Endothelial cell (in vitro differentiated cells): ENCODE measurements around the gene CBX8. TPM values are rescaled to one million over a fixed set of nuclear protein-coding genes. Genes with fewer than 3 reads are reported as not detected.

ENCODE experiments used
- DNase-seq: peaks from one replicate; pipeline ENCODE4 v3.0.0; 2021; ENCODE audit warnings: low spot score
- H3K27ac Mint-ChIP-seq: one replicate; pipeline ENCODE4 v1.8.0; 2021; ENCODE audit warnings: mixed read lengths, inconsistent platforms; ENCODE audit not compliant: unreplicated experiment
- H3K27me3 Mint-ChIP-seq: one replicate; pipeline ENCODE4 v1.8.0; 2021; ENCODE audit warnings: mild to moderate bottlenecking, moderate library complexity, mixed read lengths, inconsistent platforms; ENCODE audit not compliant: unreplicated experiment
- H3K36me3 Mint-ChIP-seq: one replicate; pipeline ENCODE4 v1.8.0; 2021; ENCODE audit warnings: mild to moderate bottlenecking, low read depth, mixed read lengths, inconsistent platforms; ENCODE audit not compliant: unreplicated experiment
- H3K4me1 Mint-ChIP-seq: one replicate; pipeline ENCODE4 v1.8.0; 2021; ENCODE audit warnings: mild to moderate bottlenecking, mixed read lengths, inconsistent platforms; ENCODE audit not compliant: unreplicated experiment
- H3K4me3 Mint-ChIP-seq: one replicate; pipeline ENCODE4 v1.8.0; 2021; ENCODE audit warnings: mild to moderate bottlenecking, mixed read lengths, inconsistent platforms; ENCODE audit not compliant: unreplicated experiment
- H3K9me3 Mint-ChIP-seq: one replicate; pipeline ENCODE4 v1.8.0; 2021; ENCODE audit warnings: mixed read lengths, inconsistent platforms; ENCODE audit not compliant: unreplicated experiment
- total RNA-seq: library from RNA; stranded (reverse); fragmentation: NEBNext Ultra II Directional; extraction: Animal tissue kit (Norgen Biotek cat#: 25700); gene quantifications from one replicate; pipeline ENCODE4 v1.2.1, GENCODE V29; 2021; ENCODE audit not compliant: unreplicated experiment
- TF ChIP-seq, protein P1 (sequence below): fragments of 200-600 bp; sonication (generic); IDR thresholded peaks from one replicate; pipeline ENCODE4 v1.5.0; 2021; ENCODE audit warnings: antibody characterized with exemption; ENCODE audit not compliant: unreplicated experiment

CBX8 gene
- total RNA-seq, 1 donor from 2014 or later = 3.3 TPM

- DNase-seq = no peak
- Mint-ChIP-seq H3K27ac (no peak overlapping the region), H3K27me3 (peaks cover 40% of the 10 kb centered on the region), H3K4me1 (peaks cover 20% of the 10 kb centered on the region), H3K9me3 (no peaks in the 10 kb centered on the region), H3K36me3 (peaks cover 4% of the 10 kb centered on the region), H3K4me3 (no peak overlapping the region)
- TF ChIP-seq, protein P1, sequence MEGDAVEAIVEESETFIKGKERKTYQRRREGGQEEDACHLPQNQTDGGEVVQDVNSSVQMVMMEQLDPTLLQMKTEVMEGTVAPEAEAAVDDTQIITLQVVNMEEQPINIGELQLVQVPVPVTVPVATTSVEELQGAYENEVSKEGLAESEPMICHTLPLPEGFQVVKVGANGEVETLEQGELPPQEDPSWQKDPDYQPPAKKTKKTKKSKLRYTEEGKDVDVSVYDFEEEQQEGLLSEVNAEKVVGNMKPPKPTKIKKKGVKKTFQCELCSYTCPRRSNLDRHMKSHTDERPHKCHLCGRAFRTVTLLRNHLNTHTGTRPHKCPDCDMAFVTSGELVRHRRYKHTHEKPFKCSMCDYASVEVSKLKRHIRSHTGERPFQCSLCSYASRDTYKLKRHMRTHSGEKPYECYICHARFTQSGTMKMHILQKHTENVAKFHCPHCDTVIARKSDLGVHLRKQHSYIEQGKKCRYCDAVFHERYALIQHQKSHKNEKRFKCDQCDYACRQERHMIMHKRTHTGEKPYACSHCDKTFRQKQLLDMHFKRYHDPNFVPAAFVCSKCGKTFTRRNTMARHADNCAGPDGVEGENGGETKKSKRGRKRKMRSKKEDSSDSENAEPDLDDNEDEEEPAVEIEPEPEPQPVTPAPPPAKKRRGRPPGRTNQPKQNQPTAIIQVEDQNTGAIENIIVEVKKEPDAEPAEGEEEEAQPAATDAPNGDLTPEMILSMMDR = no peak
These were observed 34.7 kb upstream of the CBX8 start for GRCh38 chr17:79831265-79832217.

- H3K27me3 Mint-ChIP-seq = peaks cover 36% of the 10 kb centered on the region
These were observed 33.9 kb upstream of the CBX8 start for GRCh38 chr17:79830763-79831264.

DNA sequence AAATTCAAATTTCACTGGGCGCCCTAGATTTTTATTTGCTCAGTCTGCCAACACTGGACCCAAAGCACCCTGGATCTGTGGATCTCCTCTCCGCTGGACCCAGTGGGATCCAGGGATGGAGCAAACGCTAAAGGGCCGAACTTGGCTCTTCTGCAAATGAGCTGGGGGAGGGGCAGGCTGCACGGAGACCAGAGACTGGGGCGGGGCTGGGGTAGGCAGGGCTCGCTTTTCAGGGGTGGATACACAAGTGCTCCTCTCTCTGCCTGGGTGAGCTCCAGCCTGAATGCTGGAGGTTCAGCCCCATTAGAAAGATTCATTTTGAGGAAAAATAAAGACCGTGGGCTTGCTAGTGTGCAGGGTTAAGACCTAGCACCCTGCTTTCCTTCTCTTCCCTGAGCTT is 33.4 kb upstream of the CBX8 start:
- H3K36me3 Mint-ChIP-seq = peaks cover 4% of the 10 kb centered on the region
- TF ChIP-seq, protein P1 = no peak
- no peak for DNase-seq
- H3K4me1 Mint-ChIP-seq = peaks cover 22% of the 10 kb centered on the region
- H3K9me3 Mint-ChIP-seq = no peaks in the 10 kb centered on the region
- no peak overlapping the region for H3K4me3 Mint-ChIP-seq
- H3K27ac Mint-ChIP-seq = no peak overlapping the region
- peaks cover 34% of the 10 kb centered on the region for H3K27me3 Mint-ChIP-seq

More at GRCh38 chr17:79830763-79831264, 33.9 kb upstream of the CBX8 start:
- H3K9me3 Mint-ChIP-seq = no peaks in the 10 kb centered on the region
- peaks cover 4% of the 10 kb centered on the region for H3K36me3 Mint-ChIP-seq
- no peak for DNase-seq
- H3K27ac Mint-ChIP-seq = no peak overlapping the region
- TF ChIP-seq, protein P1 = no peak
- H3K4me1 Mint-ChIP-seq = peaks cover 22% of the 10 kb centered on the region
- H3K4me3 Mint-ChIP-seq = no peak overlapping the region

- Mint-ChIP-seq H3K4me1 (peaks cover 20% of the 10 kb centered on the region), H3K27me3 (peaks cover 26% of the 10 kb centered on the region), H3K36me3 (peaks cover 2% of the 10 kb centered on the region), H3K4me3 (no peak overlapping the region), H3K27ac (no peak overlapping the region), H3K9me3 (no peaks in the 10 kb centered on the region)
- TF ChIP-seq, protein P1 = no peak
- no peak for DNase-seq
These were observed 32.6 kb upstream of the CBX8 start for GRCh38 chr17:79829457-79829856.

DNA sequence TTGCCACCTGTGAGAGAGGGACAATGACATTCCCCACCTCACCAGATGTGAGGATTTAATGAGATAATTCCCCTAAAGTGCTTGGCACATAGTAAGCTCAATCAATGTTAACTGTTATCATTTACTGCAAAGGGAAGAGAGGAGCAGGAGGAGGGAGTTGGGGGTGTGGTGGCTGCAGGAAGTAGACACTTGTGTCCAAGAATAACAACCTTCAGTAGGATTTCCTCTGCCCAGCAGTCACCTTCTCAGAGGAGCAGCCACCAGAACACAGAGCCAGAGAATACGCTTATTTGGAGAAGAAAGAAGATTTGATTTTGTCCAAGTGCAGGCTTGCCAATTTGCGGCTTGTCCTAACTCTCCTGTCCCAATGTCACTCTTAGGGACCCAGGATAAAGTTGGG is 32.1 kb upstream of the CBX8 start:
- H3K27me3 Mint-ChIP-seq = peaks cover 24% of the 10 kb centered on the region
- TF ChIP-seq, protein P1 = no peak
- H3K4me1 Mint-ChIP-seq = peaks cover 20% of the 10 kb centered on the region
- H3K36me3 Mint-ChIP-seq = peaks cover 5% of the 10 kb centered on the region
- no peak overlapping the region for H3K27ac Mint-ChIP-seq
- DNase-seq = no peak
- H3K9me3 Mint-ChIP-seq = no peaks in the 10 kb centered on the region
- no peak overlapping the region for H3K4me3 Mint-ChIP-seq
